ENCODE results near the gene CCDC28B. TPM values are rescaled to one million over a fixed set of nuclear protein-coding genes. Genes with fewer than 3 reads are reported as not detected.

The CCDC28B gene
- total and polyA plus RNA-seq, 7 experiments from 2014 or later: 6.2 to 39.0 (median 9.0) TPM

DNA sequence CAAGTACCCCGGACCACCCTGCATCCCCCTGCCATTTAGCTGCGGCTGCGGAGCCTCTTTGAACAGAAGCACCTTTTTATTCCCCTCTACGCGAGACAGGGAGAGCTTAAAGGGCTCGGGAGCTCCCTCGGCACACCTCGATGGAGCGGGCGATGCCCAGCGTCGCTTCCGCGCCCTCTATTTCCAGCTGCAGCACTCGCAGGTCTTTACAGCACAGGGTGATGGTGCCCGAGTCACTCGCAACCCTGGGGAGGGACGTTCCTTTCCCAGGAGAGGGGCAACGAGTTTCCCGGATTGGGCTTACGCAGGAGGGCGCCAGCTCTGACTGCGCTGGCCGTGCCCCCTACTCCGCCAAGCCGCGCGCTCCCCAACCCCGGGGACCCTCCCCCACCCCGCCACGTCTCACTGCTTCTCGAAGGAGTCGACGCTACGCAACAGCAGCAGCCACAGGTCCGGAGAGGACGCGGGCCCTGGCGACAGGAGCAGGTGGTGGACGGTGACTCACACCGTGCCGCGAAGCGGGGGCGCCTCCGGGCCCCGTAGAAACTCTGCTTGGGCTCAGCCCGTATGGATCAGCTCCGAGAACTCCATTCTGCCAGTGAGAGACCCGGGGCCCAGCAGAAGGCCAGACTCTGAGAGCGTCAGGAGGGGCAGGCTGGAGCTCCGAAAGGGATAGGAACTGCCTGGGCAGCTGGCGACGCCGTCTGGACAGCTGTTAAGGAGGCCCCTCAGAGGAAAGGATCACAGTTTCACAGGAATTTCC is 40.8 kb downstream of the CCDC28B start:
- ChIA-PET CTCF (interaction anchor here (0.8 to 4.1 kb wide), 24 partner anchors 9 to 143 kb away, joined by 3 to 38 read pairs (median 6); partner anchors contain the start of genes HDAC1, LCK and MARCKSL1), POLR2A (interaction anchor here (0.7 to 28.2 kb wide), 19 partner anchors 10 to 153 kb away, joined by 3 to 738 read pairs (median 5); partner anchors contain the start of genes BSDC1, CCDC28B, HDAC1 and KPNA6)
- Histone ChIP-seq H3K9me3 (ENCODE audit: control insufficient read depth in 2 of 3, low read length in 3 of 3) (no peaks in the 10 kb centered on the region), H3K27ac (ENCODE audit: low read depth, low read length) (peak overlapping the region; percentile 68), H3K27me3 (ENCODE audit: control insufficient read depth in 2 of 2, insufficient read depth in 2 of 2, low read length in 2 of 2) (no peaks in the 10 kb centered on the region), H3K4me1 (ENCODE audit: control insufficient read depth in 2 of 2, insufficient read depth in 2 of 2, low read length in 2 of 2) (peaks cover 8 to 21% of the 10 kb centered on the region in 2 donors), H3K4me3 (ENCODE audit: low read length) (peak overlapping the region; percentile 94), H3K36me3 (ENCODE audit: control insufficient read depth in 2 of 3, insufficient read depth in 3 of 3, low read length in 3 of 3) (peaks cover 0 to 6% (median 0%) of the 10 kb centered on the region in 3 experiments)
- Mint-ChIP-seq H3K36me3 (no peaks in the 10 kb centered on the region), H3K27me3 (no peaks in the 10 kb centered on the region), H3K27ac (peak overlapping the region in 8 of 9 donors; percentile 40 to 92 (median 83)), H3K9me3 (no peaks in the 10 kb centered on the region), H3K4me3 (peak overlapping the region; percentile 87 to 93 (median 91)), H3K4me1 (peaks cover 7 to 38% (median 24%) of the 10 kb centered on the region in 7 donors)
- DNase-seq: peak in 8 of 9 donors; percentile 22 to 55 (median 43)
- ATAC-seq: peak; percentile 74
- intact Hi-C loops (cut with micrococcal nuclease): loop anchor here in 1 of 2 donors (1.0 to 2.0 kb wide), 2 partner anchors 14 to 32 kb away; no protein-coding TSS in a partner anchor

DNA sequence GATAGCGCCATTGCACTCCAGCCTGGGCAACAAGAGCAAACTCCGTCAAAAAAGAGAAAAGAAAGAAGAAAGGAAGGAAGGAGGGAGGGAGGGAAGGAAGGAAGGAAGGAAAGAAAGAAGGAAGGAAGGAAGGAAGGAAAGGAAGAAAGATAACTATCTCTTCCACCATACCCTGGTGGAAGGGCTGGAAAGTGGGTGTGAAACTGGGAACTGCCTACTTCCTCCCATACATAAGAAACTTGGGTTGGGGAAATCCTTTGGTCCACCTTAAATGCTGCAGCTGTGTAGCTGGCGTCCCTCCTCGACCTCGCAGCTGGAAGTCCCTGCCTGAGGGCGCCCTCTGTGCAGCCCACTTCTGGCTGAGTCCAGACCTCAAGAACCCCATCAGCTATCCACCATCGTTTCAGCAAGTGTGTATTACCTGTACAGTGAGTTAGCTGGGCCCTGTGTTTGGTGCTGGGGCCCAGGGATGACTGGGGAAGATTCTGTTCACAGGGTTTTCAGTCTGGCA is 42.0 kb downstream of the CCDC28B start:
- POLR2A ChIA-PET: interaction anchor here (0.6 to 28.2 kb wide), 10 partner anchors 14 to 140 kb away, joined by 3 to 738 read pairs (median 10); partner anchors contain the start of genes HDAC1, LCK, MARCKSL1 and TXLNA
- ATAC-seq (no peak), DNase-seq (no peak)
- Histone ChIP-seq H3K4me3 (ENCODE audit: low read length) (no peak overlapping the region), H3K27ac (ENCODE audit: low read depth, low read length) (no peak overlapping the region), H3K4me1 (ENCODE audit: control insufficient read depth in 2 of 2, insufficient read depth in 2 of 2, low read length in 2 of 2) (peaks cover 11 to 33% of the 10 kb centered on the region in 2 donors), H3K27me3 (ENCODE audit: control insufficient read depth in 2 of 2, insufficient read depth in 2 of 2, low read length in 2 of 2) (no peaks in the 10 kb centered on the region), H3K9me3 (ENCODE audit: control insufficient read depth in 2 of 3, low read length in 3 of 3) (no peaks in the 10 kb centered on the region), H3K36me3 (ENCODE audit: control insufficient read depth in 2 of 3, insufficient read depth in 3 of 3, low read length in 3 of 3) (peaks cover 0 to 6% (median 0%) of the 10 kb centered on the region in 3 experiments)
- peak overlapping the region in 9 of 10 donors; percentile 3 to 93 (median 91) for H3K4me3 Mint-ChIP-seq
- no peaks in the 10 kb centered on the region for H3K27me3 Mint-ChIP-seq
- peaks cover 15 to 51% (median 35%) of the 10 kb centered on the region in 7 donors for H3K4me1 Mint-ChIP-seq
- H3K27ac Mint-ChIP-seq: peak overlapping the region; percentile 18 to 89 (median 79)
- CTCF ChIA-PET: interaction anchor here (0.6 to 3.0 kb wide), 4 partner anchors 12 to 93 kb away, joined by 3 to 13 read pairs (median 6); partner anchors contain the start of gene MARCKSL1
- H3K36me3 Mint-ChIP-seq: no peaks in the 10 kb centered on the region
- intact Hi-C loops (cut with micrococcal nuclease): no loop called here
- no peaks in the 10 kb centered on the region for H3K9me3 Mint-ChIP-seq

DNA sequence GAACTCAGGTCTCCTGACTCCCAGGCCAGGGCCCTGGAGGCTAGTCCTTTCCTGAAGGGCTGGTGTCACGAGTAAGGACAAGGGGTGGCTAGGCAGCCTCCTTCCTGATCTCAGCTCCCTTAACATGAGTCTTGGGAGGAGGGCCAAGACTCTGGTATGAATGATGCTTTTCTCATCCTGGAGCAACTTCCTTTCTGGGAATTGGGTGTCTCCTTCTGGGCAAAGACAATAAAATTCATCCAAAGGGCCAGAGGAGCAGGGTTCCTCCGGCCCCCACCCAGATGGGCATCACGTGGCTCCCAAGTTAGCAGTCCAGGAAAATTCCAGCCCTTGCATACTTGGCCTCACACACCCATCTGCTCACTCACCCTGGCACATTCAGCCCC is 46.5 kb downstream of the CCDC28B start, which contains the start of gene FAM167B:
Gene FAM167B (plus strand): TSS at position 335 of the 386 bp plus-strand sequence. CDS start 200 bp downstream, outside the sequence.
- DNase-seq (no peak), ATAC-seq (no peak)
- Mint-ChIP-seq H3K27me3 (peaks cover 0 to 2% (median 0%) of the 10 kb centered on the region in 5 donors), H3K27ac (peak within 1 kb of the TSS; percentile 87 to 100 (median 97)), H3K36me3 (peaks cover 4 to 10% (median 6%) of the 10 kb centered on the region in 5 donors), H3K4me3 (peak within 1 kb of the TSS; percentile 66 to 100 (median 92)), H3K4me1 (peaks cover 38 to 64% (median 56%) of the 10 kb centered on the region in 7 donors), H3K9me3 (peaks cover 0 to 2% (median 0%) of the 10 kb centered on the region in 11 donors)
- peak within 1 kb of the TSS; percentile 91 for H3K27ac ChIP-seq (ENCODE audit: low read depth, low read length)
- H3K27me3 ChIP-seq (ENCODE audit: control insufficient read depth in 2 of 2, insufficient read depth in 2 of 2, low read length in 2 of 2): no peaks in the 10 kb centered on the region
- H3K4me3 ChIP-seq (ENCODE audit: low read length): peak within 1 kb of the TSS; percentile 52
- CTCF ChIA-PET: interaction anchor here (0.6 to 4.6 kb wide), 5 partner anchors 19 to 70 kb away, joined by 3 to 32 read pairs (median 4); no protein-coding TSS in a partner anchor
- peaks cover 0 to 9% (median 0%) of the 10 kb centered on the region in 3 experiments for H3K36me3 ChIP-seq (ENCODE audit: control insufficient read depth in 2 of 3, insufficient read depth in 3 of 3, low read length in 3 of 3)
- intact Hi-C loops (cut with micrococcal nuclease): no loop called here
- H3K4me1 ChIP-seq (ENCODE audit: control insufficient read depth in 2 of 2, insufficient read depth in 2 of 2, low read length in 2 of 2): peaks cover 37 to 60% of the 10 kb centered on the region in 2 donors
- POLR2A ChIA-PET: interaction anchor here (0.7 to 28.2 kb wide), 6 partner anchors 13 to 98 kb away, joined by 3 to 738 read pairs (median 58); partner anchors contain the start of genes HDAC1 and LCK
- no peaks in the 10 kb centered on the region for H3K9me3 ChIP-seq (ENCODE audit: control insufficient read depth in 2 of 3, low read length in 3 of 3)

DNA sequence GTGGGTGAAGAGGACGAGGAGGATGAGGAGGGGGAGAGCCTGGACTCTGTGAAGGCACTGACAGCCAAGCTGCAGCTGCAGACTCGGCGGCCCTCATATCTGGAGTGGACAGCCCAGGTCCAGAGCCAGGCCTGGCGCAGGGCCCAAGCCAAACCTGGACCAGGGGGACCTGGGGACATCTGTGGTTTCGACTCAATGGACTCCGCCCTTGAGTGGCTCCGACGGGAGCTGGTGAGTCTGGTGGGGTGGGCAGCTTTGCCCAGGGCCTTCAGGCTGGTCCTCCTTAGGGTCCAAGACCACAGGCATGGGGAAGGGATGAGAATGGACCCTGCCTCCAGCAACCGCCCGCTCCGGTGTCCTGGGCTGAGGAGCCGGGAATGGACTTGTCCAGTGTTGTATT is 47.1 kb downstream of the CCDC28B start:
- Mint-ChIP-seq H3K27me3 (peaks cover 0 to 2% (median 0%) of the 10 kb centered on the region in 5 donors), H3K4me1 (peaks cover 35 to 59% (median 53%) of the 10 kb centered on the region in 7 donors), H3K36me3 (peaks cover 7 to 16% (median 9%) of the 10 kb centered on the region in 5 donors), H3K4me3 (peak overlapping the region in 9 of 10 donors; percentile 38 to 100 (median 92)), H3K27ac (peak overlapping the region; percentile 87 to 100 (median 97)), H3K9me3 (peaks cover 0 to 2% (median 0%) of the 10 kb centered on the region in 11 donors)
- ATAC-seq (no peak), DNase-seq (no peak)
- CTCF ChIA-PET: interaction anchor here (0.6 to 4.6 kb wide), 10 partner anchors 10 to 70 kb away, joined by 4 to 32 read pairs (median 5); no protein-coding TSS in a partner anchor
- H3K9me3 ChIP-seq (ENCODE audit: control insufficient read depth in 2 of 3, low read length in 3 of 3): no peaks in the 10 kb centered on the region
- peaks cover 0 to 14% (median 0%) of the 10 kb centered on the region in 3 experiments for H3K36me3 ChIP-seq (ENCODE audit: control insufficient read depth in 2 of 3, insufficient read depth in 3 of 3, low read length in 3 of 3)
- no peak overlapping the region for H3K4me3 ChIP-seq (ENCODE audit: low read length)
- H3K27me3 ChIP-seq (ENCODE audit: control insufficient read depth in 2 of 2, insufficient read depth in 2 of 2, low read length in 2 of 2): no peaks in the 10 kb centered on the region
- peaks cover 37 to 54% of the 10 kb centered on the region in 2 donors for H3K4me1 ChIP-seq (ENCODE audit: control insufficient read depth in 2 of 2, insufficient read depth in 2 of 2, low read length in 2 of 2)
- POLR2A ChIA-PET: interaction anchor here (0.7 to 28.2 kb wide), 10 partner anchors 0 to 97 kb away, joined by 3 to 738 read pairs (median 24); partner anchors contain the start of genes FAM167B, HDAC1, LCK and MARCKSL1
- H3K27ac ChIP-seq (ENCODE audit: low read depth, low read length): peak overlapping the region; percentile 91
- intact Hi-C loops (cut with micrococcal nuclease): no loop called here

DNA sequence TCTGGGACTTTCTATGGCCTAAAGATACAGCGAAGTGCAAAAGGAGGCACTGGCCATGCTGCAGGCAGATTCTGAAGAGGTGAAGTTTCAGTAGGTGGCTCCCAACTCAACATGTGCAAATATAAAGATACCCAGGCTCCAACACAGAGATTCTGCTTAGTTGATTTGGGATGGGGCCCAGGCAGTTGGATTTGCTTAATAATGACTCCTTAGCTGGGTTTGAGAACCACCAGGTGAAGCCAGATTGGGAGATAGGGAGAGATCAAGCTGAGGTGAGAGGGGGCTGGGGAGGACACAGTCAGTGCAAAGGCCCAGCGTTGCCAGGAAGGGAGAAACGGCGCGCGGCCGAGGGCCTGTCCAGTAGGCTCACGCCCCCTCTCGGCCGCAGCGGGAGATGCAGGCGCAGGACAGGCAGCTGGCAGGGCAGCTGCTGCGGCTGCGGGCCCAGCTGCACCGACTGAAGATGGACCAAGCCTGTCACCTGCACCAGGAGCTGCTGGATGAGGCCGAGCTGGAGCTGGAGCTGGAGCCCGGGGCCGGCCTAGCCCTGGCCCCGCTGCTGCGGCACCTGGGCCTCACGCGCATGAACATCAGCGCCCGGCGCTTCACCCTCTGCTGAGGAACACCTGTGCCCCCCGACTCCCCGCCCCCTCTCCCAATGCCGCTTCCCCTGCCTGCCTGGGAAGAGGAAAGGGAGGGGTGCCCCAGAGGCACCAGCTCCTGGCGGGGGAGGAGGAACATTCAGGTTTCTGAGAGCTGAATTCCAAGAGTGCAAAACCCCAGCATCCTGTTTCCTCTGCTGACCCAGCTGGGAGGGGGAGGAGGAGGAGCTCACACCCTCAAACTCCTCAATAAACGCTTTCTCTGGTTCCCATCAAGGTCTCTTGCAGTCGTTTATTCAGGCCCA is 47.8 kb downstream of the CCDC28B start:
- Mint-ChIP-seq H3K27ac (peak overlapping the region; percentile 92 to 100 (median 99)), H3K36me3 (peaks cover 12 to 23% (median 16%) of the 10 kb centered on the region in 5 donors), H3K27me3 (peaks cover 0 to 2% (median 0%) of the 10 kb centered on the region in 5 donors), H3K9me3 (peaks cover 0 to 2% (median 0%) of the 10 kb centered on the region in 11 donors), H3K4me3 (peak overlapping the region; percentile 66 to 100 (median 98)), H3K4me1 (peaks cover 32 to 60% (median 52%) of the 10 kb centered on the region in 7 donors)
- Histone ChIP-seq H3K27ac (ENCODE audit: low read depth, low read length) (peak overlapping the region; percentile 91), H3K9me3 (ENCODE audit: control insufficient read depth in 2 of 3, low read length in 3 of 3) (no peaks in the 10 kb centered on the region), H3K27me3 (ENCODE audit: control insufficient read depth in 2 of 2, insufficient read depth in 2 of 2, low read length in 2 of 2) (no peaks in the 10 kb centered on the region), H3K4me3 (ENCODE audit: low read length) (peak overlapping the region; percentile 52), H3K4me1 (ENCODE audit: control insufficient read depth in 2 of 2, insufficient read depth in 2 of 2, low read length in 2 of 2) (peaks cover 37 to 51% of the 10 kb centered on the region in 2 donors), H3K36me3 (ENCODE audit: control insufficient read depth in 2 of 3, insufficient read depth in 3 of 3, low read length in 3 of 3) (peaks cover 0 to 17% (median 0%) of the 10 kb centered on the region in 3 experiments)
- peak; percentile 45 for ATAC-seq
- peak; percentile 43 to 84 (median 56) for DNase-seq
- intact Hi-C loops (cut with micrococcal nuclease): loop anchor here (1.0 to 2.0 kb wide), 4 partner anchors 26 to 175 kb away; partner anchors contain the start of gene HDAC1 (in 1 of the 2)
- ChIA-PET POLR2A (interaction anchor here (0.7 to 28.2 kb wide), 19 partner anchors 0 to 146 kb away, joined by 3 to 738 read pairs (median 6); partner anchors contain the start of genes BSDC1, CCDC28B, FAM167B and HDAC1), CTCF (interaction anchor here (0.6 to 4.6 kb wide), 29 partner anchors 8 to 316 kb away, joined by 3 to 38 read pairs (median 4); partner anchors contain the start of genes IQCC and MARCKSL1)

Data from naive thymus-derived CD4-positive, alpha-beta T cell (primary cell).